ENCODE measurements around the gene ALDH3A2.

Gene ALDH3A2

GRCh38 chr17:19614900-19615299, 33.7 kb upstream of the ALDH3A2 start:
- Histone ChIP-seq H3K4me2 (ENCODE audit: insufficient read depth, low read length, poor library complexity, severe bottlenecking) (no peak overlapping the region), H3K36me3 (replicated peaks in 1 of 2; ENCODE audit: control insufficient read depth in 2 of 2, insufficient read depth in 2 of 2, low read length in 2 of 2) (no peaks in the 10 kb centered on the region), H3K79me1 (ENCODE audit: low read depth, low read length) (no peaks in the 10 kb centered on the region), H3K4me3 (ENCODE audit: low read length in 2 of 2) (no peak overlapping the region), H3K9me3 (replicated peaks in 1 of 2; ENCODE audit: control insufficient read depth in 2 of 2, insufficient read depth in 1 of 2, low read depth in 1 of 2, low read length in 2 of 2) (peaks cover 7 to 12% of the 10 kb centered on the region in 2 donors), H3K27ac (replicated peaks; ENCODE audit: low read length) (no peak overlapping the region), H2AFZ (ENCODE audit: low read length) (no peak overlapping the region), H3K18ac (ENCODE audit: low read length) (no peak overlapping the region), H2BK5ac (ENCODE audit: low read length) (no peak overlapping the region), H3K4ac (ENCODE audit: low read length) (no peak overlapping the region), H3K4me1 (ENCODE audit: control insufficient read depth in 2 of 2, insufficient read depth in 1 of 2, low read depth in 1 of 2, low read length in 2 of 2) (peaks cover 0 to 2% of the 10 kb centered on the region in 2 donors), H3K14ac (ENCODE audit: low read length) (no peak overlapping the region), H4K8ac (ENCODE audit: low read depth, low read length) (no peak overlapping the region), H4K91ac (ENCODE audit: low read depth, low read length, poor library complexity) (no peak overlapping the region), H2BK12ac (ENCODE audit: low read length) (no peak overlapping the region), H3K9ac (ENCODE audit: low read depth, low read length, poor library complexity) (no peak overlapping the region), H2AK5ac (ENCODE audit: low read depth, low read length) (no peak overlapping the region), H2BK120ac (ENCODE audit: low read depth, low read length) (no peak overlapping the region), H2BK15ac (ENCODE audit: low read length) (no peak overlapping the region), H3K27me3 (ENCODE audit: control insufficient read depth in 3 of 3, insufficient read depth in 3 of 3, low read depth in 1 of 3, low read length in 3 of 3) (no peaks in the 10 kb centered on the region), H3K23ac (ENCODE audit: low read depth, low read length, poor library complexity) (no peak overlapping the region)
- DNase-seq (ENCODE audit: low spot score), result no peak
- no CpG with 5 or more reads among the region's 4 CpGs for WGBS, 2 donors (ENCODE audit: extremely low coverage in 2 of 2, insufficient read length in 2 of 2, insufficient replicate concordance in 1 of 2)

GRCh38 chr17:19618015-19618414, 30.5 kb upstream of the ALDH3A2 start:
- Histone ChIP-seq H3K23ac (ENCODE audit: low read depth, low read length, poor library complexity) (no peak overlapping the region), H3K4me1 (ENCODE audit: control insufficient read depth in 2 of 2, insufficient read depth in 1 of 2, low read depth in 1 of 2, low read length in 2 of 2) (peaks cover 0 to 2% of the 10 kb centered on the region in 2 donors), H4K8ac (ENCODE audit: low read depth, low read length) (no peak overlapping the region), H3K4me2 (ENCODE audit: insufficient read depth, low read length, poor library complexity, severe bottlenecking) (no peak overlapping the region), H2AFZ (ENCODE audit: low read length) (no peak overlapping the region), H3K18ac (ENCODE audit: low read length) (no peak overlapping the region), H3K27me3 (ENCODE audit: control insufficient read depth in 3 of 3, insufficient read depth in 3 of 3, low read depth in 1 of 3, low read length in 3 of 3) (no peaks in the 10 kb centered on the region), H2BK120ac (ENCODE audit: low read depth, low read length) (no peak overlapping the region), H3K4me3 (ENCODE audit: low read length in 2 of 2) (no peak overlapping the region), H3K9me3 (replicated peaks in 1 of 2; ENCODE audit: control insufficient read depth in 2 of 2, insufficient read depth in 1 of 2, low read depth in 1 of 2, low read length in 2 of 2) (peaks cover 7 to 12% of the 10 kb centered on the region in 2 donors), H2BK5ac (ENCODE audit: low read length) (no peak overlapping the region), H3K36me3 (replicated peaks in 1 of 2; ENCODE audit: control insufficient read depth in 2 of 2, insufficient read depth in 2 of 2, low read length in 2 of 2) (no peaks in the 10 kb centered on the region), H2BK12ac (ENCODE audit: low read length) (no peak overlapping the region), H3K4ac (ENCODE audit: low read length) (no peak overlapping the region), H2BK15ac (ENCODE audit: low read length) (no peak overlapping the region), H3K14ac (ENCODE audit: low read length) (no peak overlapping the region), H3K9ac (ENCODE audit: low read depth, low read length, poor library complexity) (no peak overlapping the region), H2AK5ac (ENCODE audit: low read depth, low read length) (no peak overlapping the region), H4K91ac (ENCODE audit: low read depth, low read length, poor library complexity) (no peak overlapping the region), H3K79me1 (ENCODE audit: low read depth, low read length) (no peaks in the 10 kb centered on the region), H3K27ac (replicated peaks; ENCODE audit: low read length) (no peak overlapping the region)
- no peak for DNase-seq (ENCODE audit: low spot score)
- no CpG with 5 or more reads among the region's 3 CpGs for whole genome bisulfite sequencing, 2 donors (ENCODE audit: extremely low coverage in 2 of 2, insufficient read length in 2 of 2, insufficient replicate concordance in 1 of 2)

- peaks cover 7 to 12% of the 10 kb centered on the region in 2 donors for H3K9me3 ChIP-seq (replicated peaks in 1 of 2; ENCODE audit: control insufficient read depth in 2 of 2, insufficient read depth in 1 of 2, low read depth in 1 of 2, low read length in 2 of 2)
- no CpG with 5 or more reads among the region's 2 CpGs for WGBS, 2 donors (ENCODE audit: extremely low coverage in 2 of 2, insufficient read length in 2 of 2, insufficient replicate concordance in 1 of 2)
- H3K4ac ChIP-seq (ENCODE audit: low read length), result no peak overlapping the region
- H3K27ac ChIP-seq (replicated peaks; ENCODE audit: low read length), result no peak overlapping the region
- peaks cover 0 to 2% (median 0%) of the 10 kb centered on the region in 3 experiments for H3K27me3 ChIP-seq (ENCODE audit: control insufficient read depth in 3 of 3, insufficient read depth in 3 of 3, low read depth in 1 of 3, low read length in 3 of 3)
- no peak overlapping the region for H2BK15ac ChIP-seq (ENCODE audit: low read length)
- no peak overlapping the region for H2BK120ac ChIP-seq (ENCODE audit: low read depth, low read length)
- no peak for DNase-seq (ENCODE audit: low spot score)
- H3K9ac ChIP-seq (ENCODE audit: low read depth, low read length, poor library complexity), result no peak overlapping the region
- no peak overlapping the region for H2AK5ac ChIP-seq (ENCODE audit: low read depth, low read length)
- no peak overlapping the region for H3K14ac ChIP-seq (ENCODE audit: low read length)
- no peak overlapping the region for H2AFZ ChIP-seq (ENCODE audit: low read length)
- H3K4me3 ChIP-seq (ENCODE audit: low read length in 2 of 2), result no peak overlapping the region
- H3K4me1 ChIP-seq (ENCODE audit: control insufficient read depth in 2 of 2, insufficient read depth in 1 of 2, low read depth in 1 of 2, low read length in 2 of 2), result no peaks in the 10 kb centered on the region
- H3K18ac ChIP-seq (ENCODE audit: low read length), result no peak overlapping the region
- H2BK12ac ChIP-seq (ENCODE audit: low read length), result no peak overlapping the region
- no peak overlapping the region for H3K4me2 ChIP-seq (ENCODE audit: insufficient read depth, low read length, poor library complexity, severe bottlenecking)
- H4K91ac ChIP-seq (ENCODE audit: low read depth, low read length, poor library complexity), result no peak overlapping the region
- H2BK5ac ChIP-seq (ENCODE audit: low read length), result no peak overlapping the region
- H3K36me3 ChIP-seq (replicated peaks in 1 of 2; ENCODE audit: control insufficient read depth in 2 of 2, insufficient read depth in 2 of 2, low read length in 2 of 2), result no peaks in the 10 kb centered on the region
- no peaks in the 10 kb centered on the region for H3K79me1 ChIP-seq (ENCODE audit: low read depth, low read length)
- H4K8ac ChIP-seq (ENCODE audit: low read depth, low read length), result no peak overlapping the region
- H3K23ac ChIP-seq (ENCODE audit: low read depth, low read length, poor library complexity), result no peak overlapping the region
Measured at GRCh38 chr17:19619705-19620325, 28.7 kb upstream of the ALDH3A2 start.

- no peak overlapping the region for H2BK120ac ChIP-seq (ENCODE audit: low read depth, low read length)
- H3K27me3 ChIP-seq (ENCODE audit: control insufficient read depth in 3 of 3, insufficient read depth in 3 of 3, low read depth in 1 of 3, low read length in 3 of 3), result peaks cover 0 to 2% (median 0%) of the 10 kb centered on the region in 3 experiments
- WGBS, 2 donors (ENCODE audit: extremely low coverage in 2 of 2, insufficient read length in 2 of 2, insufficient replicate concordance in 1 of 2), result no CpG with 5 or more reads among the region's 1 CpG
- H4K91ac ChIP-seq (ENCODE audit: low read depth, low read length, poor library complexity), result no peak overlapping the region
- H2BK12ac ChIP-seq (ENCODE audit: low read length), result no peak overlapping the region
- H3K9ac ChIP-seq (ENCODE audit: low read depth, low read length, poor library complexity), result no peak overlapping the region
- H3K14ac ChIP-seq (ENCODE audit: low read length), result no peak overlapping the region
- H3K4me2 ChIP-seq (ENCODE audit: insufficient read depth, low read length, poor library complexity, severe bottlenecking), result no peak overlapping the region
- no peak overlapping the region for H4K8ac ChIP-seq (ENCODE audit: low read depth, low read length)
- peaks cover 0 to 2% of the 10 kb centered on the region in 2 donors for H3K36me3 ChIP-seq (replicated peaks in 1 of 2; ENCODE audit: control insufficient read depth in 2 of 2, insufficient read depth in 2 of 2, low read length in 2 of 2)
- no peak overlapping the region for H3K23ac ChIP-seq (ENCODE audit: low read depth, low read length, poor library complexity)
- H2BK5ac ChIP-seq (ENCODE audit: low read length), result no peak overlapping the region
- H2AK5ac ChIP-seq (ENCODE audit: low read depth, low read length), result no peak overlapping the region
- H3K27ac ChIP-seq (replicated peaks; ENCODE audit: low read length), result no peak overlapping the region
- DNase-seq (ENCODE audit: low spot score), result no peak
- no peak overlapping the region for H2BK15ac ChIP-seq (ENCODE audit: low read length)
- H3K4me1 ChIP-seq (ENCODE audit: control insufficient read depth in 2 of 2, insufficient read depth in 1 of 2, low read depth in 1 of 2, low read length in 2 of 2), result no peaks in the 10 kb centered on the region
- H3K9me3 ChIP-seq (replicated peaks in 1 of 2; ENCODE audit: control insufficient read depth in 2 of 2, insufficient read depth in 1 of 2, low read depth in 1 of 2, low read length in 2 of 2), result peaks cover 7 to 12% of the 10 kb centered on the region in 2 donors
- no peak overlapping the region for H3K4ac ChIP-seq (ENCODE audit: low read length)
- no peak overlapping the region for H2AFZ ChIP-seq (ENCODE audit: low read length)
- no peaks in the 10 kb centered on the region for H3K79me1 ChIP-seq (ENCODE audit: low read depth, low read length)
- no peak overlapping the region for H3K4me3 ChIP-seq (ENCODE audit: low read length in 2 of 2)
- no peak overlapping the region for H3K18ac ChIP-seq (ENCODE audit: low read length)
Measured at GRCh38 chr17:19621697-19622096, 26.9 kb upstream of the ALDH3A2 start.
